Activated naive CD8-positive, alpha-beta T cell (primary cell): Measurements from ENCODE around the gene CXADR.

Experiments
- H3K27ac Mint-ChIP-seq: one replicate; pipeline ENCODE4 v1.8.0; 2021; ENCODE audit warnings: mixed read lengths
- H3K27me3 Mint-ChIP-seq: one replicate; pipeline ENCODE4 v1.8.0; 2021; ENCODE audit warnings: mixed read lengths
- H3K36me3 Mint-ChIP-seq: one replicate; pipeline ENCODE4 v1.8.0; 2021; ENCODE audit warnings: mixed read lengths
- H3K4me1 Mint-ChIP-seq: one replicate; pipeline ENCODE4 v1.8.0; 2021; ENCODE audit warnings: low read depth, mixed read lengths
- H3K4me3 Mint-ChIP-seq: one replicate; pipeline ENCODE4 v1.8.0; 2021; ENCODE audit warnings: mild to moderate bottlenecking, mixed read lengths
- H3K9me3 Mint-ChIP-seq: one replicate; pipeline ENCODE4 v1.8.0; 2021; ENCODE audit warnings: low read depth, mixed read lengths

CXADR gene

DNA sequence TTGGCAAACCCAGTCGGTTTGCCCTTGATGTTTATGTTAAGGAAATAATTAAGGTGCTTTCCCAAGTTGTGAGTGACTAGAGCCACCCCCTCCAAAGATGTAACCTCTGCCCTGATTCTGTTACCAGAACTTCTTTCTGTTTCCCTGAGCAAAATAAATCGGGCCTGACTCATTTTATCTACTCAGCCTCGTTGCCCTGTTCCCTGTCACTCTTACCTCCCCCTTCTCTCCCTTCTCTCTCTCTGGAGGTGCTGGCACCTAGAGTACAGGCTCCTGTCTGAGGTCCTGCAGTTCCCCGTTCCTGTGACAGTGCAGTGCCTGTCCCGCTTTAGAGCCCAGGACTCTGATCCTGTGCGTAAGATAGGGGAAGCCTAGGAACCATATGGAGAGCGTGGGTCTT, 35.4 kb downstream of the CXADR start:
- no peaks in the 10 kb centered on the region for H3K4me1 Mint-ChIP-seq
- no peak overlapping the region for H3K4me3 Mint-ChIP-seq
- H3K9me3 Mint-ChIP-seq = no peaks in the 10 kb centered on the region
- no peaks in the 10 kb centered on the region for H3K27me3 Mint-ChIP-seq
- peaks cover 8% of the 10 kb centered on the region for H3K36me3 Mint-ChIP-seq
- no peak overlapping the region for H3K27ac Mint-ChIP-seq

DNA sequence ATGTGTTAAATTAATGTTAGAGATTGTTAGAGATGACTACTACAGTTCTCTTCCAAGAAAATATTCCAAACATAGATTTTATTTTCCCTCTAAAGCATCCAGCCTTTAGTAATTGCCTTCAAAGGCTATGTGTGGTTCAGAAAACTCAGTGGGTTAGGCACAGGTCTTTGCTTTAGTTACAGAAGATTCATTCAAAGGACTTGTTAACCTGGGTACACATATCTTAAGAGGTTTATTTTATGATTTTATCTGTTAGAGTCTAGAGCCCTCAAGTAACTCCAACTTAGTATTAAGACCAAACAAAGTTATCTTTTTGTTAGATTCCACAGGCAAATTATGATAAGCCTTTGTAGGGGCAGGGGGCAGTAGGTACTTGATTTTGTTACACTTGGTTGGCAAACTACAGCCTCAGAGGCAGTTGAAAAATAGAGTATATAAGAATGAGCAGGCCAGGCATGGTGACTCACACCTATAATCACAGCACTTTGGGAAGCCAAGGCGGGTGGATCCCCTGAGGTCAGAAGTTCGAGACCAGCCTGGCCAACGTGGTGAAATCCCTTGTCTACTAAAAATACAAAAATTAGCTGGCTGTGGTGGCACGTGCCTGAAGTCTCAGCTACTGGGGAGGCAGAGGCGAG, 37.9 kb downstream of the CXADR start:
- H3K9me3 Mint-ChIP-seq = no peaks in the 10 kb centered on the region

DNA sequence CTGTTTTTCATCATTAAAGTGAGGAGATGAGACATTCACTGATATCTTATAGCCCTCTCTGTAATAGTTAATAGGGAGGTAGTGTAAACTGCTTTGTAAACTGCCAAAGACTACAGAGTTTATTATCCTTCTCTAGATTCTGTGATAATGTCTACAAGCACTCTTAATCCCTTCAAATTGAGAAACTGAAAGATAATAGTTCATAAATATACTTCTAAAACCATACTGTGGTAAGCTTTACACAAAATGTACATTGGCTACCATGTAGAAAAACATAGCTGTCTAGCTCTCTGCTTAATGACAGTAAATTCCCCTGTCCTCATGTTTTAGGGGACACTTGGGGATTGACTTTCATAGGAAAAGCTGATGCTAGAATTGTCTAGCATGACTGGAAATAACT, 39.6 kb downstream of the CXADR start:
- no peak overlapping the region for H3K27ac Mint-ChIP-seq
- no peak overlapping the region for H3K4me3 Mint-ChIP-seq
- no peaks in the 10 kb centered on the region for H3K9me3 Mint-ChIP-seq
- peaks cover 5% of the 10 kb centered on the region for H3K36me3 Mint-ChIP-seq
- no peaks in the 10 kb centered on the region for H3K27me3 Mint-ChIP-seq
- no peaks in the 10 kb centered on the region for H3K4me1 Mint-ChIP-seq

More for the DNA sequence above, 37.9 kb downstream of the CXADR start:
- H3K4me1 Mint-ChIP-seq = no peaks in the 10 kb centered on the region
- H3K27me3 Mint-ChIP-seq = no peaks in the 10 kb centered on the region
- H3K4me3 Mint-ChIP-seq = no peak overlapping the region
- peaks cover 8% of the 10 kb centered on the region for H3K36me3 Mint-ChIP-seq
- no peak overlapping the region for H3K27ac Mint-ChIP-seq

DNA sequence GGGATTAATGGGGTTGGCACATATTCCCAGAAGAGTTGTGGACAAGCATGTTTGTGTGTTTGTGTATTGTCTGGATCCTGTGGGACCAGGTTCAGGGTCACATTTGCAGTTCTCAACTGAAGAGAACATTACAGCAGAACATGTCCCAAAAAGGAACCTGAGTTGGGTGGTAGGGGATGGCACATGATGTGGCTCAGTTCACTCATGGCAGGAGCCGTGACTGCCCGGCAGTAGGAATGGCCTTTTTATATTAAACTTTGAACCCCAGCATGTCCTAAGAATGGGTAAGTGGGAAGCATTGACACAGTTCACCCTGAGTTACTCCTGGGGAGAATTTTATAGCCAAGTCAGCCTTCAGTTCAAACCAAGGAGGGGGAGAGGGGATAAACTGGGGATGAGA, 41.3 kb downstream of the CXADR start:
- Mint-ChIP-seq H3K9me3 (no peaks in the 10 kb centered on the region), H3K27me3 (no peaks in the 10 kb centered on the region), H3K4me1 (no peaks in the 10 kb centered on the region), H3K36me3 (no peaks in the 10 kb centered on the region), H3K27ac (no peak overlapping the region), H3K4me3 (no peak overlapping the region)

DNA sequence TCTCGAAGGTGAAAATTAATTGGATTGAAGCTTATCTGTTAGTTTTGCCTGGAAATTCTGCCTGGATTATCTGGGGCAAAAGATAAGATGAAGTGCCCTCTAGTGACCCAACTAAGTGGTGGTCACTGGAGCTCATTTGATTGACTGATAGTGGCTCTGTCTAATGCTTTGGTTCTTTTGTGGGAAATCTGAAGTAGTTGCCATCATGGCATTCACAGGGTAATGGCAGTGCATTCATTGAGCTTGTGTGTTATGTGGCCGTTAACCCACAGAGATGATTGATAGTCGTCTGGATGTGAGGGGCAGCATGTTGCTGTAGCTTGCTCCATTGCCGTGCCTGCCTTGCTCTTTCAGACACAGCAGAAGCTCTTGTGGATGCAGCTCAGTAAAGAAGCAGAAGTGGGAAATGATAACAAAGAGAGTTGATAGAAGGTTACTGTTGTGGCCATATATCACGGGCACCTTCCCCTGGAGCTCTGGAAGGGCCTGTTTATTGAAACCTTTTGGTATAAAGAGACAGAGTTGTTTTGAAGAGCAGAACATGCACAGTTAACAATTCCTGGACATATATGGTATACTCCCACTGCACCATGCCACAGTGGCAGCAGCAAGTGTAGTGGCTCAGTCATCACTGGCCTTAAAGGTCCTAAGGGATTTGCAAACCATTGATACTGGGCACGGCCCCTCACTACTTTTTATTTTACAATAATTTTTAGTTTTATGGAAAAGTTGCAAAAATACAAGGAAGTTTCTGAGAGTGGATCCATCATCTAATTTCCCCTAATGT, 42.0 kb downstream of the CXADR start:
- no peaks in the 10 kb centered on the region for H3K36me3 Mint-ChIP-seq
- H3K27ac Mint-ChIP-seq = no peak overlapping the region
- no peak overlapping the region for H3K4me3 Mint-ChIP-seq
- no peaks in the 10 kb centered on the region for H3K27me3 Mint-ChIP-seq
- no peaks in the 10 kb centered on the region for H3K9me3 Mint-ChIP-seq
- no peaks in the 10 kb centered on the region for H3K4me1 Mint-ChIP-seq

DNA sequence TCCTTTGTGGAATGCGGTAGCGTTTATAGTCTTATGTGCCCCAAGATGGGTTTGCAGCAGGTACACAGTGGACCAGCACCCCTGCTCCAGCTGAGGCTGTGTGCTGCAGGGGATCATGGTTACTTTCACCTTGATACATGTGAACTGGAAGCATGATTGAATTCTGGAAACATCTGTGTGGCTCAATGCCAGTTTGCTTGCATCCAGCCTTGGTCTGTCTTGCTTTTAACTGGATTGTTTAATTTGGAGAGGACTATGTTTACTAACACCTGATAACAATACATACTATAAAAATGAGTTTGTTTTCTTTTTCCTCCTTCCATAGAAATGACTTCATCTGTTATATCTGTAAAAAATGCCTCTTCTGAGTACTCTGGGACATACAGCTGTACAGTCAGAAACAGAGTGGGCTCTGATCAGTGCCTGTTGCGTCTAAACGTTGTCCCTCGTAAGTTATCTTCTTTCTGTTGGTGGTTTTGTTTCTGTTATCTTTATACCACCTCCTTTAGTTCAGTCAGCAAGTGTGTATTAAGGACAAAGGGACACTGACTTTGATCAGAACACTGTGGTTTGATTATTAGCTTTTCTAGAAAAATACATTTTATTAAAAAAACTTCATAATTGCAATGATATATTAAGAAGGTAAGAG, 47.7 kb downstream of the CXADR start:
- Mint-ChIP-seq H3K27ac (no peak overlapping the region), H3K9me3 (no peaks in the 10 kb centered on the region), H3K4me1 (no peaks in the 10 kb centered on the region), H3K27me3 (no peaks in the 10 kb centered on the region), H3K36me3 (peaks cover 2% of the 10 kb centered on the region), H3K4me3 (no peak overlapping the region)

DNA sequence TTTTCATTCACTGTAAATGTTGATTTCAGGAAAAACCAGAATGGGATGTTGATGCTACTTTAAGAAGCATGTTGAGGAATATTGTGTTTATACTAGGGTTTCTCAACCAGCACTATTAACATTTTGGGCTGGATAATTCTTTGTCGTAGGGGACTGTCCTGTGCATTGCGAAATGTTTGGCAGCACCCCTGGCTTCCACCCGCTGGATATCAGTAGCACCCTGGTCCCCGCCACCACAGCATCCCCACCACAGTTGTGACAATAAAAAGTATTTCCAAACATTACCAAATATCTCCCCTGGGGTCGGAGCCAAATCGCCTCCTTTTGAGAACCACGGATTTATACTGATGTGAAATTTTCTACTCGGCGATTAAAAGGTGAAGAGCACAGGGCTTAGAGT, 57.9 kb downstream of the CXADR start:
- no peak overlapping the region for H3K4me3 Mint-ChIP-seq
- no peaks in the 10 kb centered on the region for H3K4me1 Mint-ChIP-seq
- H3K36me3 Mint-ChIP-seq = no peaks in the 10 kb centered on the region
- H3K9me3 Mint-ChIP-seq = no peaks in the 10 kb centered on the region
- peaks cover 4% of the 10 kb centered on the region for H3K27me3 Mint-ChIP-seq
- H3K27ac Mint-ChIP-seq = no peak overlapping the region

DNA sequence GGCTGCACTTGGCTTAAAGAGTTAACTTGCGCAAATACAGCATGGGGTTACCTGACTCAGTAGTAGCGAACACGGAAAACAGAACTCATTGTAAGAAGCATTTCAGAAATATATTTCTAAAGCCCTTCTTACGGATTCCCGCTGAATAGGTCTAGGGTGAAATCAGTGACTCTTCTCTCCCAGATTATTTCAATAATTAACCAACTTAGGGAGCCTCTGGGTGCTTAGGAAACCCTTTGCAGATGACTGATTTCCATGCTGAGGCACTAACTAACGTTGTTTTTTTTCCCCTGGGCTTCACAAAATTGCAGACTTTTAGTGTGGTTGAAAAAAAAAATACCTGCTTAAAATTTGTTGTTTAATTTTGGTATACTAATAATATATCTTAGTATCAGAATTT, 59.6 kb downstream of the CXADR start:
- Mint-ChIP-seq H3K27me3 (peaks cover 4% of the 10 kb centered on the region), H3K27ac (no peak overlapping the region), H3K9me3 (no peaks in the 10 kb centered on the region), H3K4me3 (no peak overlapping the region), H3K36me3 (no peaks in the 10 kb centered on the region), H3K4me1 (no peaks in the 10 kb centered on the region)

DNA sequence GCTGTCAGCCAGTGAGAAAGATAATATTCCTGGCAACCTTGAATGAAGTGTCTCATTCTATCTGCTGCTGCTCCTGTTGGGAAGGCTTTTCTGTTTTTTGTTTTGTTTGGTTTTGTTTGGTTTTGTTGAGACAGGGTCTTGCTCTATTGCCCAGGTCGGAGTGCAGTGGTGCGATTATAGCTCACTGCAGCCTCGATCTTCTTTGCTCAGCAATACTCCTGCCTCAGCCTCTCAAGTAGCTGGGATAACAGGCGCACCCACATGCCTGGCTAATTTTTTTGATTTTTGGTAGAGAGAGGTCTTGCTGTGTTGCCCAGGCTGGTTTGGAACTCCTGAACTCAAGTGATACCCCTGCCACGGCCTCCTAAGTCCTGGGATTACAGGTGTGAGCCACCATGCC, 62.2 kb downstream of the CXADR start:
- H3K27me3 Mint-ChIP-seq = peaks cover 4% of the 10 kb centered on the region
- no peaks in the 10 kb centered on the region for H3K4me1 Mint-ChIP-seq
- H3K27ac Mint-ChIP-seq = no peak overlapping the region
- H3K9me3 Mint-ChIP-seq = no peaks in the 10 kb centered on the region
- H3K4me3 Mint-ChIP-seq = no peak overlapping the region
- H3K36me3 Mint-ChIP-seq = no peaks in the 10 kb centered on the region

DNA sequence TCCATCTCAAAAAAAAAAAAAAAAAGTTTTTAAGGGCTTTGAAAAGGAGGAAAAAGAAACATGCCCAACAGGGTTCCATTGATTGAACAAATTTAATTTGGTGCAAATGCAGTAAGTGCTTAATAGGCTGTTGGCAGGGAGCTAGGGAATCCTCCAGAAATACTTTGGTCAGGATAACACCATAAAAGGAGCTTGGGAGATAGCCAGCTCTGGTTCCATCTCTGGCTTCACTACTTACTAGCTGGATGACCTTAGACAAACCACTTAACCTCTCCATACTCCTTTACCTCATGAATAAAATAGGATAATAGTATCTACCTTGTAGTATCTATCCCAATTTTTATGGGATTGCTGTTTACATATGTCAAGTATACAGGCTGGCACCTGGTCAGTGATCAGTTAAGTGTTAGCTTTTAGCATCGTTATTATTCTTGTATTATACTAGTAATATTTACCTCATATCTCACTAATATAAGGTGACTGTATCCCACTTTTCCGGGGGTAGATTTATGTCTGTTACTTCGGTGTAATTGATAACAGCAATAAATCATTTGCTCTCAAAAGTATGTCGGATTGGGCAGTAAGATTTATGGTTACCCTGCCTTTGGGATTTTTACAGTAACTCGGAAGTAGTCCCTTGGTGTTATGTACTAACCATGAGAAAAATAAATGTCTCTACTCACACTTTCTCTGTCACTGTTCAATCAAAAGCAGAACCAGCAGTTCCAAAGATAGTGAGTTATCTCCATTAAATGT, 63.4 kb downstream of the CXADR start:
- no peak overlapping the region for H3K27ac Mint-ChIP-seq
- no peaks in the 10 kb centered on the region for H3K27me3 Mint-ChIP-seq
- H3K36me3 Mint-ChIP-seq = no peaks in the 10 kb centered on the region
- no peak overlapping the region for H3K4me3 Mint-ChIP-seq
- no peaks in the 10 kb centered on the region for H3K9me3 Mint-ChIP-seq
- no peaks in the 10 kb centered on the region for H3K4me1 Mint-ChIP-seq

DNA sequence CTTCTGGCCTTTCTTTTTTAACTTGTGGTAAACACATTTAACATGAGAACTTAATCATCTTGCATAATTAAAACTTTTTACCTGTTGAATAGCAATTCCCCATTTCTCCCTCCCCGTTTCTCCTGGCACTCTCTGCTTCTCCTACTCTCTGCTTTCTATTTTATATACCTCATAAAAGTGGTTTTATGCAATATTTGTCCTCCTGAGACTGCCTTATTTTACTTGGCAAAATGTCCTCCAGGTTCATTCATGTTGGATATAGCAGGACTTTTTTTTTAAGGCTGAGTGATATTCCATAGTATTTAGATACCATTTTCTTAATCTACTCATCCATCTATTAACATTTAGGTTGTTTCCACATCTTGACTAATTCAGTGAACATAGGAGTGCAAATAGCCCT, 64.9 kb downstream of the CXADR start:
- Mint-ChIP-seq H3K4me1 (no peaks in the 10 kb centered on the region), H3K36me3 (no peaks in the 10 kb centered on the region), H3K27ac (no peak overlapping the region), H3K4me3 (no peak overlapping the region), H3K9me3 (no peaks in the 10 kb centered on the region), H3K27me3 (no peaks in the 10 kb centered on the region)

DNA sequence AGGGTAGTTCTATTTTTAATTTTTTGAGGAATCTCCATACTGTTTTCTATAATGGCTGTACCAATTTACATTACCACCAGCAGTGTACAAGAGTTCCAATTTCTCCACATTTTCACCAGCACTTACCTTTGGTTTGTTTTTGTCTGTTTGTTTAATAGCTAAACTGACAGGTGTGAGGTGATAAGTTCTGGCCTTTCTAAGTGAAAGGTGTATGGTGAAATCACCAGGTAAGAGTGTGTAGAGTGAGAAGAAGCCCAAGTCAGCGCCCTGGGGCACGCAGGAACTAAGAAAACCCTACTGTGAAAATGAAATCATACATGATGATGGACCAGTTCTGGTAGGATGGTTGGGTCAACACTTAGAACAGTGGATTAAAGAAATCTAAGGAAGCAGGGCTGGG, 65.3 kb downstream of the CXADR start:
- Mint-ChIP-seq H3K27ac (no peak overlapping the region), H3K36me3 (no peaks in the 10 kb centered on the region), H3K4me3 (no peak overlapping the region), H3K9me3 (no peaks in the 10 kb centered on the region), H3K27me3 (no peaks in the 10 kb centered on the region), H3K4me1 (no peaks in the 10 kb centered on the region)

DNA sequence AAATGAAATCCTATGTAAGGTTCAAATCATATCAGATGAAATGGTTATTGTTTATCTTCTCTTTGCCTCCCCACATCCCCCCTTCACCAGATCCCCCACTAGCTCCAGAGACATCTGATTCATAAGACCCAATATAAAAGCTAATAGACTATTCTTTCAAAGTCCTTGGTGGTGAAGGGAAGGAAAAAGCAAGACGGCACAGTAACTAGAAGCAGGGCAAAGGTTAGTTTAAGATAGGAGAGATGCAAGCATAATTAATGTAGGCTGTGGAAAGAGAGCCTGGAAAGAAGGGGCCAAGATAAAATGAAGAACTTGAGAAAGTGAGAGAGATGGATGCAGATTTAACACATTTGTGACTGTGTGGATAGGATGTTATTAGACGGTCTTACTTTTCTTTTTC, 66.0 kb downstream of the CXADR start:
- Mint-ChIP-seq H3K27ac (no peak overlapping the region), H3K4me1 (no peaks in the 10 kb centered on the region), H3K9me3 (no peaks in the 10 kb centered on the region), H3K27me3 (no peaks in the 10 kb centered on the region), H3K4me3 (no peak overlapping the region), H3K36me3 (no peaks in the 10 kb centered on the region)

DNA sequence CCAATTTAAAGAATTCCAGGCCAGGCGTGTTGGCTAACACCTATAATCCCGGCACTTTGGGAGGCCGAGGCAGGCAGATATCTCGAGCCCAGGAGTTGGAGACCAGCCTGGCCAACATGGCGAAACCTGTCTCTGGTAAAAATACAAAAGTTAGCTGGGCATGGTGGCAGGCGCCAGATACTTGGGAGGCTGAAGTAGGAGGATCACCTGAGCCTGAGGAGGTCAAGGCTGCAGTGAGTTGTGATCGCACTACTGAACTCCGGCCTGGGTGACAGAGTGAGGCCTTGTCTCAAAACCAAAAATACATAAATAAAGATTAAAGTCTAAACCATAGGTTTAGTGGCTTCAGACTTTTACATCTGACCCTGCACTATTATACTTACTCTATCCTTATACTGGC, 67.5 kb downstream of the CXADR start:
- Mint-ChIP-seq H3K4me3 (no peak overlapping the region), H3K36me3 (no peaks in the 10 kb centered on the region), H3K27me3 (no peaks in the 10 kb centered on the region), H3K27ac (no peak overlapping the region), H3K9me3 (no peaks in the 10 kb centered on the region), H3K4me1 (no peaks in the 10 kb centered on the region)

DNA sequence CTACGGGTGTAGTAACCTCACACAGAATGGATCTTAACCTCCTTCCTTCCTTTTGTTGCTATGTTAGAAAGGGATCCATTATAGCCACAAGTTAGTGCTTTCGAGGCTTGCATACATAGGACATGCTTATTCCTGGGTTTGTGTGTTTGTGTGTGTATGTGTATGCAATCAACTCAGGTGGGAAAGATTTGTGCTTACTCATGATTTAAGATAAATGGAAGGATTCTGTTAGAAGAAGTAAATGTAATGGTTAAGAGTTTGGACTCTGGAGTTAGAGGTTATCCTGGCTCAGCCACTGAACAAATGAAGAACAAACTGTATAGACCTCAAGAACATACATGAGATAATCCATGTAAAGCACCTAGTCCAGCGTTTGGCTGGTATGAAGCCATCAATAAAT, 71.1 kb downstream of the CXADR start:
- no peaks in the 10 kb centered on the region for H3K36me3 Mint-ChIP-seq
- no peak overlapping the region for H3K4me3 Mint-ChIP-seq
- H3K27me3 Mint-ChIP-seq = no peaks in the 10 kb centered on the region
- H3K27ac Mint-ChIP-seq = no peak overlapping the region
- no peaks in the 10 kb centered on the region for H3K4me1 Mint-ChIP-seq
- no peaks in the 10 kb centered on the region for H3K9me3 Mint-ChIP-seq
